ENCODE measurements around the gene IQCH.

DNA sequence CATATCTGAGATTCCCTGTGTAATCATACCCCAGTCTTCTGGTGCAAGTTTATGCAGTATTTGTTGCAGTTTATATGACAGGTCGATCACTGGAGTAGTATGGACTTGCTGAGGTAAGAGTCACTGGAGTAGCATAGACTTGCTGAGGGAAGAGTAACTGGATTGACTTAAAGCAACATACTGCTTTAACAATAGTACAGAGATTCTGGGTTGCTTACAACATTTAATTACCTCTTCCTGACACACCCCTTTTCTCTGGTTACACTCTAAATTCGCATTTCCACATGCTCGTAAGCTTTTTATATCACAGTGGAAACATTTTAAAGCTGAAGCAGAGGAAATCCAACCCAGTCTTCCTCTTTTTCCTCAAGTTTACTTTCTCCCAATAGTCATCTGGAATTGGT, 11.9 kb upstream of the IQCH start:
- TF ChIP-seq, protein P1, sequence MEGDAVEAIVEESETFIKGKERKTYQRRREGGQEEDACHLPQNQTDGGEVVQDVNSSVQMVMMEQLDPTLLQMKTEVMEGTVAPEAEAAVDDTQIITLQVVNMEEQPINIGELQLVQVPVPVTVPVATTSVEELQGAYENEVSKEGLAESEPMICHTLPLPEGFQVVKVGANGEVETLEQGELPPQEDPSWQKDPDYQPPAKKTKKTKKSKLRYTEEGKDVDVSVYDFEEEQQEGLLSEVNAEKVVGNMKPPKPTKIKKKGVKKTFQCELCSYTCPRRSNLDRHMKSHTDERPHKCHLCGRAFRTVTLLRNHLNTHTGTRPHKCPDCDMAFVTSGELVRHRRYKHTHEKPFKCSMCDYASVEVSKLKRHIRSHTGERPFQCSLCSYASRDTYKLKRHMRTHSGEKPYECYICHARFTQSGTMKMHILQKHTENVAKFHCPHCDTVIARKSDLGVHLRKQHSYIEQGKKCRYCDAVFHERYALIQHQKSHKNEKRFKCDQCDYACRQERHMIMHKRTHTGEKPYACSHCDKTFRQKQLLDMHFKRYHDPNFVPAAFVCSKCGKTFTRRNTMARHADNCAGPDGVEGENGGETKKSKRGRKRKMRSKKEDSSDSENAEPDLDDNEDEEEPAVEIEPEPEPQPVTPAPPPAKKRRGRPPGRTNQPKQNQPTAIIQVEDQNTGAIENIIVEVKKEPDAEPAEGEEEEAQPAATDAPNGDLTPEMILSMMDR (IDR thresholded peaks at IDR 0.05 in 8 of 11, conservative IDR thresholded peaks at IDR 0.05 in 3 of 11): no peak
- TF ChIP-seq POLR2AphosphoS5 (IDR thresholded peaks at IDR 0.05): no peak
